NB4 (cell line): ENCODE measurements around the gene SPATA13.

Source experiments
- CTCF ChIP-seq: IDR thresholded peaks from one replicate; pipeline ENCODE4 v1.5.1; 2012; ENCODE audit warnings: low read depth, low read length
- MAX ChIP-seq: IDR thresholded peaks from 2 replicates; pipeline ENCODE4 v1.6.1; 2011; ENCODE audit warnings: low read depth, low read length
- MYC ChIP-seq: IDR thresholded peaks from 2 replicates; pipeline ENCODE4 v1.6.1; 2011; ENCODE audit warnings: low read depth, low read length
- POLR2A ChIP-seq: IDR thresholded peaks from 2 replicates; pipeline ENCODE4 v1.6.1; 2011; ENCODE audit warnings: mild to moderate bottlenecking; ENCODE audit not compliant: insufficient read length; ENCODE audit errors: extremely low read depth

GRCh38 chr13:24142453-24142852 is 18.1 kb upstream of the SPATA13 start:
- no peak for TF ChIP-seq CTCF
- no peak for TF ChIP-seq POLR2A
- no peak for TF ChIP-seq MAX
- TF ChIP-seq MYC = no peak
